IMR-90 (cell line): ENCODE measurements around the gene SRRD. TPM values are rescaled to one million over a fixed set of nuclear protein-coding genes. Genes with fewer than 3 reads are reported as not detected.

Experiments
- ATAC-seq: fragments of 200-7000 bp; cut with Tn5 transposase; 2 replicates; pipeline ENCODE4 v1.9.1; 2020; ENCODE audit warnings: low read depth, mild to moderate bottlenecking, moderate library complexity
- BruUV-seq: library from RNA; stranded (reverse); fragments of 400-500 nt; replicated peaks from 2 replicates; lab custom pipeline; 2021; lab: Mats Ljungman, UMichigan
- CTCF ChIA-PET: fragments of 300-600 bp; formaldehyde crosslinking; extraction: SDS; loops from one replicate; lab custom pipeline; 2021; ENCODE audit warnings: antibody characterized with exemption; lab: Yijun Ruan, JAX
- POLR2A ChIA-PET: fragments of 300-600 bp; sonication (Branson Sonifier 250); formaldehyde crosslinking; loops from one replicate; lab custom pipeline; 2022; ENCODE audit warnings: antibody characterized with exemption; ENCODE audit not compliant: unreplicated experiment; lab: Charles Lee
- DNase-seq: peaks from one replicate; pipeline ENCODE4 v3.0.0; 2013
- H2AFZ ChIP-seq: replicated peaks from 2 replicates; pipeline ENCODE3; 2013; ENCODE audit warnings: low read length, mild to moderate bottlenecking; ENCODE audit not compliant: poor library complexity
- H2AK5ac ChIP-seq: 2 replicates; pipeline ENCODE4 v1.6.1; 2013; ENCODE audit warnings: low read depth, low read length, inconsistent platforms
- H2AK9ac ChIP-seq: replicated peaks from 2 replicates; pipeline ENCODE3; 2013; ENCODE audit warnings: mild to moderate bottlenecking, low read depth, low read length, moderate library complexity; ENCODE audit not compliant: poor library complexity
- H2BK120ac ChIP-seq: 2 replicates; pipeline ENCODE4 v1.6.1; 2013; ENCODE audit warnings: low read depth, low read length, inconsistent platforms
- H2BK15ac ChIP-seq: 3 replicates; pipeline ENCODE4 v1.6.1; 2013; ENCODE audit warnings: low read depth, low read length, inconsistent platforms
- H2BK20ac ChIP-seq: 2 replicates; pipeline ENCODE4 v1.6.1; 2013; ENCODE audit warnings: low read depth, mild to moderate bottlenecking, inconsistent platforms, low read length, moderate library complexity
- H2BK5ac ChIP-seq: 2 replicates; pipeline ENCODE4 v1.6.1; 2013; ENCODE audit warnings: mild to moderate bottlenecking, low read depth, low read length, inconsistent platforms; ENCODE audit not compliant: poor library complexity, severe bottlenecking
- H3K14ac ChIP-seq: replicated peaks from 2 replicates; pipeline ENCODE4 v1.6.1; 2013; ENCODE audit warnings: low read depth, low read length, inconsistent platforms
- H3K18ac ChIP-seq: 2 replicates; pipeline ENCODE4 v1.6.1; 2013; ENCODE audit warnings: low read depth, low read length, control low read depth
- H3K23ac ChIP-seq: 2 replicates; pipeline ENCODE4 v1.6.1; 2013; ENCODE audit warnings: low read depth, low read length, inconsistent platforms
- H3K27ac ChIP-seq: 2 replicates; pipeline ENCODE4 v1.5.1; 2013; ENCODE audit warnings: mild to moderate bottlenecking, control low read depth, low read length; ENCODE audit not compliant: insufficient read depth
- H3K27me3 ChIP-seq: 2 replicates; pipeline ENCODE4 v1.6.1; 2013; ENCODE audit warnings: low read length; ENCODE audit not compliant: control insufficient read depth, insufficient read depth
- H3K36me3 ChIP-seq: 2 replicates; pipeline ENCODE4 v1.6.1; 2013; ENCODE audit warnings: low read length, mixed read lengths; ENCODE audit not compliant: control insufficient read depth, insufficient read depth
- H3K4ac ChIP-seq: 2 replicates; pipeline ENCODE4 v1.6.1; 2013; ENCODE audit warnings: low read depth, low read length, inconsistent platforms
- H3K4me1 ChIP-seq: 2 replicates; pipeline ENCODE4 v1.6.1; 2013; ENCODE audit warnings: low read length, mixed read lengths; ENCODE audit not compliant: control insufficient read depth, insufficient read depth
- H3K4me2 ChIP-seq: 2 replicates; pipeline ENCODE4 v1.6.1; 2013; ENCODE audit warnings: low read depth, mild to moderate bottlenecking, control low read depth, low read length, moderate library complexity
- H3K4me3 ChIP-seq: 2 replicates; pipeline ENCODE4 v1.5.1; 2013; ENCODE audit warnings: low read depth, mild to moderate bottlenecking, control low read depth, low read length, moderate library complexity; ENCODE audit not compliant: insufficient read depth
- H3K56ac ChIP-seq: 2 replicates; pipeline ENCODE4 v1.6.1; 2013; ENCODE audit warnings: low read length, inconsistent platforms; ENCODE audit not compliant: insufficient read depth; ENCODE audit errors: extremely low read depth
- H3K79me1 ChIP-seq, 2 experiments: 2 replicates each; pipeline ENCODE4 v1.6.1; 2013; ENCODE audit warnings: low read length in 2 of 2, inconsistent platforms in 1 of 2, low read depth in 1 of 2
- H3K9ac ChIP-seq: 2 replicates; pipeline ENCODE4 v1.6.1; 2013; ENCODE audit warnings: low read depth, low read length, control low read depth
- H3K9me1 ChIP-seq: 2 replicates; pipeline ENCODE4 v1.6.1; 2013; ENCODE audit warnings: low read length, inconsistent platforms; ENCODE audit not compliant: insufficient read depth
- H3K9me3 ChIP-seq: 2 replicates; pipeline ENCODE4 v1.6.1; 2013; ENCODE audit warnings: low read length; ENCODE audit not compliant: control insufficient read depth, insufficient read depth
- H4K20me1 ChIP-seq: 2 replicates; pipeline ENCODE4 v1.6.1; 2013; ENCODE audit warnings: low read length, inconsistent platforms; ENCODE audit not compliant: insufficient read depth
- H4K5ac ChIP-seq: 2 replicates; pipeline ENCODE4 v1.6.1; 2013; ENCODE audit warnings: mild to moderate bottlenecking, low read depth, low read length, control low read depth
- H4K8ac ChIP-seq, 2 experiments: 2 replicates each; pipeline ENCODE4 v1.6.1; 2013; ENCODE audit warnings: low read depth in 2 of 2, low read length in 2 of 2, control low read depth in 1 of 2, inconsistent platforms in 1 of 2
- H4K91ac ChIP-seq: 2 replicates; pipeline ENCODE4 v1.6.1; 2013; ENCODE audit warnings: low read depth, low read length, inconsistent platforms; ENCODE audit not compliant: insufficient read depth
- BHLHE40 ChIP-seq: fragments of 150-350 bp; IDR thresholded peaks from 2 replicates; pipeline ENCODE4 v1.6.1; 2016; ENCODE audit warnings: mild to moderate bottlenecking, low read depth, low read length
- CEBPB ChIP-seq: IDR thresholded peaks from 2 replicates; pipeline ENCODE4 v1.6.1; 2012; ENCODE audit warnings: low read depth, low read length, improper control_type of control experiment
- CHD1 ChIP-seq: IDR thresholded peaks from 2 replicates; pipeline ENCODE4 v1.6.1; 2012; ENCODE audit warnings: low read depth, low read length, improper control_type of control experiment
- ELK1 ChIP-seq: fragments of 150-350 bp; IDR thresholded peaks from 2 replicates; pipeline ENCODE4 v1.6.1; 2016; ENCODE audit warnings: low read depth, mild to moderate bottlenecking, low read length, moderate library complexity, borderline replicate concordance
- FOS ChIP-seq: fragments of 150-350 bp; IDR thresholded peaks from 2 replicates; pipeline ENCODE4 v1.6.1; 2016; ENCODE audit warnings: low read depth, low read length
- MAFK ChIP-seq: IDR thresholded peaks from 2 replicates; pipeline ENCODE4 v1.6.1; 2012; ENCODE audit warnings: low read depth, low read length, improper control_type of control experiment
- MAZ ChIP-seq: IDR thresholded peaks from 2 replicates; pipeline ENCODE4 v1.6.1; 2012; ENCODE audit warnings: low read depth, mild to moderate bottlenecking, low read length, improper control_type of control experiment, moderate library complexity, borderline replicate concordance
- MXI1 ChIP-seq: IDR thresholded peaks from 2 replicates; pipeline ENCODE4 v1.6.1; 2012; ENCODE audit warnings: low read depth, mild to moderate bottlenecking, low read length, moderate library complexity, borderline replicate concordance
- NFE2L2 ChIP-seq: fragments of 150-350 bp; IDR thresholded peaks from 2 replicates; pipeline ENCODE4 v1.6.1; 2016; ENCODE audit warnings: low read depth, mild to moderate bottlenecking, low read length
- POLR2A ChIP-seq: IDR thresholded peaks from 2 replicates; pipeline ENCODE4 v1.6.1; 2012; ENCODE audit warnings: mild to moderate bottlenecking, low read depth, low read length
- RAD21 ChIP-seq: IDR thresholded peaks from 2 replicates; pipeline ENCODE4 v1.6.1; 2012; ENCODE audit warnings: low read length, improper control_type of control experiment
- RCOR1 ChIP-seq: IDR thresholded peaks from 2 replicates; pipeline ENCODE4 v1.6.1; 2012; ENCODE audit warnings: mild to moderate bottlenecking, low read length, improper control_type of control experiment; ENCODE audit not compliant: insufficient replicate concordance
- RFX5 ChIP-seq: IDR thresholded peaks from 2 replicates; pipeline ENCODE4 v1.8.0; 2012; ENCODE audit warnings: low read depth, mild to moderate bottlenecking, low read length, moderate library complexity
- SMC3 ChIP-seq: fragments of 150-350 bp; IDR thresholded peaks from 2 replicates; pipeline ENCODE4 v1.6.1; 2016; ENCODE audit warnings: low read depth, mild to moderate bottlenecking, antibody characterized with exemption, low read length, moderate library complexity
- USF2 ChIP-seq: fragments of 150-350 bp; IDR thresholded peaks from 2 replicates; pipeline ENCODE4 v1.6.1; 2017; ENCODE audit warnings: mild to moderate bottlenecking, antibody characterized with exemption, low read length, low read depth
- WGBS, 2 experiments: methylation state at CpG; one replicate each; pipeline versions ENCODE4 v1.1.5 to v1.1.7; 2013; ENCODE audit warnings: missing lambda C conversion rate in 2 of 2; ENCODE audit not compliant: insufficient read length in 1 of 2; ENCODE audit errors: extremely low coverage in 2 of 2; 5-methylcytosine and 5-hydroxymethylcytosine counted together
- dilution Hi-C: fragments of 300-500 bp; cut with HindIII; formaldehyde crosslinking; loops from one replicate; pipeline ENCODE4 v1.14.3; 2018; ENCODE audit warnings: low sequenced_read_pairs; ENCODE audit not compliant: unreplicated experiment
- in situ Hi-C: fragments of 300-500 bp; cut with MboI; formaldehyde crosslinking; loops from 3 replicates; pipeline ENCODE4 v1.14.3; 2019; ENCODE audit warnings: low sequenced_read_pairs, inconsistent platforms, mixed read lengths
- intact Hi-C: fragments of 100-400 bp; cut with micrococcal nuclease; formaldehyde crosslinking; loops from 2 replicates; pipeline ENCODE4 v1.10.0; 2022
- polyA plus RNA-seq, 3 experiments: library from polyadenylated mRNA; depleted of rRNA; stranded (reverse); fragments of >200 nt; gene quantifications; 2 replicates each; pipeline ENCODE4 v1.2.3, GENCODE V29; 2012; ENCODE audit warnings: low replicate concordance in 1 of 3
- total RNA-seq: library from RNA; depleted of rRNA; stranded (reverse); fragments of >200 nt; gene quantifications from 2 replicates; pipeline ENCODE4 v1.2.3, GENCODE V29; 2012

Gene SRRD
- total and polyA plus RNA-seq, 2 of the 4 experiments (the other 2 are of a cell fraction), result 18.3 to 24.0 TPM

- Histone ChIP-seq H2BK15ac (no peak overlapping the region), H3K79me1 (peaks cover 24% of the 10 kb centered on the region in 2 experiments), H3K9me3 (no peaks in the 10 kb centered on the region), H3K27ac (no peak overlapping the region), H3K14ac (no peak overlapping the region), H3K23ac (no peak overlapping the region), H2BK120ac (no peak overlapping the region), H3K4ac (no peak overlapping the region), H4K91ac (no peak overlapping the region), H3K4me2 (no peak overlapping the region), H3K4me1 (peaks cover 2% of the 10 kb centered on the region), H3K18ac (no peak overlapping the region), H2BK5ac (no peak overlapping the region), H3K4me3 (no peak overlapping the region), H3K9me1 (peaks cover 1% of the 10 kb centered on the region), H2BK20ac (no peak overlapping the region), H3K27me3 (no peaks in the 10 kb centered on the region), H3K9ac (no peak overlapping the region), H4K5ac (no peak overlapping the region), H2AK9ac (no peak overlapping the region), H4K8ac (no peak overlapping the region), H4K20me1 (no peaks in the 10 kb centered on the region), H3K36me3 (no peaks in the 10 kb centered on the region), H3K56ac (no peak overlapping the region), H2AFZ (no peak overlapping the region), H2AK5ac (no peak overlapping the region)
- WGBS, 2 experiments, result 100% methylated on average over 1 of the region's 1 CpG; no CpG with 5 or more reads in 1 of the 2 experiments
- CTCF ChIA-PET, result no interaction called here
- in situ Hi-C loops, result no loop called here
- TF ChIP-seq SMC3 (no peak), CHD1 (no peak), MAZ (no peak), CEBPB (no peak), BHLHE40 (no peak), USF2 (no peak), MXI1 (no peak), RFX5 (no peak), ELK1 (no peak), RAD21 (no peak), FOS (no peak), POLR2A (no peak), NFE2L2 (no peak), MAFK (no peak), RCOR1 (no peak)
- DNase-seq (no peak), ATAC-seq (no peak)
- BruUV-seq, result no TSS peak
- POLR2A ChIA-PET, result no interaction called here
- dilution Hi-C loops, result no loop called here
- intact Hi-C loops, result no loop called here
Measured at GRCh38 chr22:26516503-26516902, 32.8 kb downstream of the SRRD start.
